HuH-7 (cell line): ENCODE measurements around the gene B9D1.

Source experiments
- DNase-seq: peaks from one replicate; pipeline ENCODE4 v3.0.0; 2011; ENCODE audit warnings: low spot score

Gene B9D1

GRCh38 chr17:19376811-19377210, 14.3 kb upstream of the B9D1 start:
- no peak for DNase-seq

GRCh38 chr17:19375732-19376131, 13.2 kb upstream of the B9D1 start:
- no peak for DNase-seq

- no peak for DNase-seq
Observed at GRCh38 chr17:19374136-19374535, 11.6 kb upstream of the B9D1 start.

GRCh38 chr17:19372866-19373504, 10.5 kb upstream of the B9D1 start:
- DNase-seq: no peak

GRCh38 chr17:19372439-19372838, 9.9 kb upstream of the B9D1 start:
- DNase-seq: no peak

- DNase-seq: no peak
Observed at GRCh38 chr17:19372011-19372370, 9.5 kb upstream of the B9D1 start.

- no peak for DNase-seq
Observed at GRCh38 chr17:19371259-19372010, 8.9 kb upstream of the B9D1 start.

- DNase-seq: no peak
Observed at GRCh38 chr17:19370493-19370960, 8.0 kb upstream of the B9D1 start.

GRCh38 chr17:19369846-19370492, 7.4 kb upstream of the B9D1 start:
- DNase-seq: no peak

GRCh38 chr17:19369107-19369778, 6.7 kb upstream of the B9D1 start:
- no peak for DNase-seq

GRCh38 chr17:19368229-19368628, 5.7 kb upstream of the B9D1 start:
- no peak for DNase-seq

GRCh38 chr17:19366637-19366972, 4.1 kb upstream of the B9D1 start:
- no peak for DNase-seq

- DNase-seq: no peak
Observed at GRCh38 chr17:19365833-19366636, 3.5 kb upstream of the B9D1 start.

- no peak for DNase-seq
Observed at GRCh38 chr17:19365499-19365817, 2.9 kb upstream of the B9D1 start.

- no peak for DNase-seq
Observed at GRCh38 chr17:19364699-19365498, 2.4 kb upstream of the B9D1 start.

- DNase-seq: no peak
Observed at GRCh38 chr17:19363460-19364035, 1.0 kb upstream of the B9D1 start.

- DNase-seq: no peak
Observed at GRCh38 chr17:19363114-19363438, 553 bp upstream of the B9D1 start.

- DNase-seq: no peak
Observed at GRCh38 chr17:19361944-19362276, 613 bp downstream of the B9D1 start.

- DNase-seq: no peak
Observed at GRCh38 chr17:19361326-19361725, 1.2 kb downstream of the B9D1 start.

GRCh38 chr17:19360772-19361171, 1.8 kb downstream of the B9D1 start:
- no peak for DNase-seq

GRCh38 chr17:19359856-19360255, 2.7 kb downstream of the B9D1 start:
- DNase-seq: no peak
